GM18870 (cell line): ENCODE results near the gene S100A13.
"Not testable (repeated sequence)": the region's sequence is repeated elsewhere in the genome, so short reads cannot be mapped to it uniquely, and the experiment has no call there.

Source experiments
- ATAC-seq: cut with Tn5 transposase; IDR thresholded peaks from one replicate; pipeline ENCODE4 v1.9.1; 2021; ENCODE audit warnings: moderate library complexity; ENCODE audit not compliant: unreplicated experiment

S100A13 gene

GRCh38 chr1:153575081-153575491 lies 52.2 kb downstream of the S100A13 start:
- ATAC-seq: not testable (repeated sequence)

GRCh38 chr1:153573351-153573750 lies 54.0 kb downstream of the S100A13 start:
- ATAC-seq: no peak

- ATAC-seq: no peak
Measured at GRCh38 chr1:153572569-153573015, 54.7 kb downstream of the S100A13 start.

- no peak for ATAC-seq
Measured at GRCh38 chr1:153571706-153572105, 55.6 kb downstream of the S100A13 start.

GRCh38 chr1:153570874-153571273 lies 56.4 kb downstream of the S100A13 start:
- no peak for ATAC-seq

- no peak for ATAC-seq
Measured at GRCh38 chr1:153569465-153569864, 57.8 kb downstream of the S100A13 start.
